HG03039 (cell line): ENCODE results near the gene ZNF451.

Source experiments
- ATAC-seq: cut with Tn5 transposase; IDR thresholded peaks from one replicate; pipeline ENCODE4 v1.9.1; 2021; ENCODE audit warnings: mild to moderate bottlenecking, moderate library complexity; ENCODE audit not compliant: unreplicated experiment

The ZNF451 gene

DNA sequence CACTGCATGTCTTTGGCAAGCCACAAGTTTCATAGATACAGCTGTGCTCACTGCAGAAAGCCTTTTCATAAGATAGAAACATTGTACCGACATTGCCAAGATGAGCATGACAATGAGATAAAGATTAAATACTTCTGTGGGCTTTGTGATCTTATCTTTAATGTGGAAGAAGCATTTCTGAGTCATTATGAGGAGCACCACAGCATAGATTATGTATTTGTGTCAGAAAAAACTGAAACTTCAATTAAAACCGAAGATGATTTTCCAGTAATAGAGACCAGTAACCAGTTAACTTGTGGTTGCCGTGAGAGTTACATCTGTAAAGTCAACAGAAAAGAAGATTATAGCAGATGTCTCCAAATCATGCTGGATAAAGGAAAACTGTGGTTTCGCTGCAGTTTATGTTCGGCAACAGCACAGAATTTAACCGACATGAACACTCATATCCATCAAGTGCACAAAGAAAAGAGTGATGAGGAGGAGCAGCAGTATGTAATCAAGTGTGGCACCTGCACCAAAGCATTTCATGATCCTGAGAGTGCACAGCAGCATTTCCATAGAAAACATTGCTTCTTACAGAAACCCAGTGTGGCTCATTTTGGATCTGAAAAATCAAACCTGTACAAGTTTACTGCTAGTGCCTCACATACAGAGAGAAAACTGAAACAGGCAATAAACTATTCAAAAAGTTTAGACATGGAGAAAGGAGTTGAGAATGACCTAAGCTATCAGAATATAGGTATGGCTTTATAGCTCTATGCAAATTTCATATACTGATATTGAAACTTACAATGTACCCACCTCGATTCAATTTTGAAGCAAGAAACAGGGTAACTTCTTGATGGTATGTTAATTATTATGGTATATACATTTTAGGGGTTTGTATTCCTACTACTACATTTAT lies 58.2 kb downstream of the ZNF451 start:
- ATAC-seq = no peak

DNA sequence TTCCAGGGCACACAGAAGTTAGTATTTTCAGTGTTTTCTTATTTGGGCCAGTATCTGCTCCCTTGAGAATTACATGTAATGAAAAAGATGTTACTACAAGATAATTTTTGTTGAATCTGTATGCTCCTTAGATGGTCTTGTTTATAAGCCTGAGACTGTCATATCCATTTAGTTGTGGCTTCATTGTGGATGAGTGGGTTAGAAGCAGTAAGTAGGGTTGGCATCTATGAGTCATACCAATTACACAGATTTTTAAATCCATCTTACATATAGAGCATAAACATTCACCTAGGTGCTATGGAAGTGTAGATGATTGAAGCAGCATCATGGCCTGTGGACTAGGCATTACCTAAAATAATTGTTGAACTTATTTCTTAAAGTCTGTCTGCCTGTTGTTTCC lies 68.7 kb downstream of the ZNF451 start:
- no peak for ATAC-seq

DNA sequence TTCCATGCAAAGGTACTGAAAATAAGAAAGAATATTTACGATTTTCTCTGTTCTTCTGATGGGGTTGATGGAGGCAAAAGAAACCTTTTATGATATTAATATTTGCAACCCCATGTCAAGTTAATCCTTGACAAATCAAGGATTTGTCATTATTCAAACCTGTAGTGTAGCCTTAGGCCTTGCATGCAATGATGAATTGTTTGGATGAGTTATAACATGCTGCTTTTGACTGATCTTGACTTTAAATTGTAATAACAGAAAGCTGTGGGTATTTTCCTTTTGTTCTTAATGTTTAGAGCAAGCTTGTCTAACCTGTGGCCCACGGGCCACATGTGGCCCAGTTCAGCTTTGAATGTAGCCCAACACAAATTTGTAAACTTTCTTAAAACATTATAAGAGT lies 69.1 kb downstream of the ZNF451 start:
- no peak for ATAC-seq

GRCh38 chr6:57162028-57162427 lies 72.0 kb downstream of the ZNF451 start:
- ATAC-seq = no peak

- no peak for ATAC-seq
Measured at GRCh38 chr6:57162516-57162915, 72.5 kb downstream of the ZNF451 start.

- ATAC-seq = no peak
Measured at GRCh38 chr6:57163956-57164355, 74.0 kb downstream of the ZNF451 start.

DNA sequence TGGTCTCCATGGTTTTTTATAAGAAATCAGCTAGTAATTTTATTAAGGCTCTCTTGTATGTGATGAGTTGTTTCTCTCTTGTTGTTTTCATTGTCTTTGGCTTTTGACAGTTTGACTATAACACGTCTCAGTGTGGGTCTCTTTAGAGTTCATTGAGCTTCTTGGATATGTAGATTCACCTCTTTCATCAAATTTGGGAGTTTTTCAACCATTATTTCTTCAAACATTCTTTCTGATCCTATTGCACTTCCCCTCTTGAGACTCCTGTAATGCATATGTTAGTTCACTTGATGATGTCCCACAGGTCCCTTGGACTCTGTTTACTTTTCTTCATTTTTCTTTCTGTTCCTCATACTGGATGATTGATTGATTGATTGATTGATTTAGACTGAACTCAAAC lies 75.1 kb downstream of the ZNF451 start:
- no peak for ATAC-seq

GRCh38 chr6:57172136-57173055 lies 82.4 kb downstream of the ZNF451 start, which contains the start of gene BAG2:
Gene BAG2, plus strand, starts transcription at chr6:57172326. Its CDS starts 372 bp downstream, at chr6:57172698.
- peak; percentile 88 for ATAC-seq

DNA sequence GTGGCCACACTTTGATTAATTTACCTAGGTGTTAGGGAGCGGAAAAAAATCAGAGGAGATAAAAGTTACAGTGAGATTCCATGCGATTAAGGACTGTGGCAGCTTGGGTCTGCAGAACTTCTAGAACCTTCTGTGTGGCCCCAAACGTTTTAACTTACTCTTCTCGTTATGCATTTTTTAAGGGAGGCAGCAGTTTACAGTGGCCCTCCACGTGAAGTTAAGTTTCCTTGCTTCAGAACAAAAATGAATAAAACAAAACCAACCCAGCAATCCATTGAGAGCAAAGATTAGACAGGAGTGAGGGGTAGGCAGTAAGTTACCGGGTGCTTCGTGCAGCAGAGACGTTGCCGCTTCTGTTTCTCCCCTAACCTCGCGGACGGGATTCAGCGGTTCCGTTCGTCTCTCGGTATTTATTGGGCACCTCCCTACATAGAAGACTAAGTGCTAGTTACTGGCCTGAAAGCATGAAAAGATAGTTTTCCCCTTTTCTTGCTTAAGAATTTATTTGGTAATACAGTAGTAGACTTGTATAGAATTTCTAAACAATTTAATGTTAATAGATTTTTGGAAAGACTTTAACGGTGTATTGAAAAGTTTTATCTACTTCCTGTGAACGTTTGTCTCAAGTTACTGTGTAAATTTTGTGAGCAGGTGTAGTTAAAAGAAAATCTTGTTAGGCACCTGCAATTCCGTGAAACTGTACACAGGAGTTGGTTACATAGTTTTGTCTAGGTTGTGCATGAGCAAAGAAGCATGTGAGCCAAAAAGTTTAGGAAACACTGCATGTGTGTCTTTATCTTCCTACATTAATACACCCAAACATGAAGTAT lies 83.3 kb downstream of the ZNF451 start:
- no peak for ATAC-seq

- no peak for ATAC-seq
Measured at GRCh38 chr6:57173886-57174510, 84.0 kb downstream of the ZNF451 start.

DNA sequence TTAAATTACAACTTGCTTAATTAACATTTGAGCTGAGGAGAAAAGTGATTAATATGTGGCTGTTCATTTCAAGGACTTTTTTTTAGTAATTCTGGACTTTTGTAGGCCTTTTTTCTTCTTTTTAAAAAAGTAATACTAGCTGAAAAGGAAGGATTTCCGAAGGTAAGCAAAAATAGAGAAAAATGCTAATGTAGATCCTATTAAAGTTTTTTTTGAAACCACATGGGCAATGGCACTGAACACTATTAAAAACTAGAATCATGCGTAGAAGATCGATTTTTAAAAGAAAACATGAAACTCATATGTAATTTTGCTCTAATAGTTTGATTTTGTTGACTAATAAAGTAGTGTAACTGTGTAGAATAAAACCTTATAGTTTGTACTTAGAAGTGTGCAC lies 84.5 kb downstream of the ZNF451 start:
- no peak for ATAC-seq

DNA sequence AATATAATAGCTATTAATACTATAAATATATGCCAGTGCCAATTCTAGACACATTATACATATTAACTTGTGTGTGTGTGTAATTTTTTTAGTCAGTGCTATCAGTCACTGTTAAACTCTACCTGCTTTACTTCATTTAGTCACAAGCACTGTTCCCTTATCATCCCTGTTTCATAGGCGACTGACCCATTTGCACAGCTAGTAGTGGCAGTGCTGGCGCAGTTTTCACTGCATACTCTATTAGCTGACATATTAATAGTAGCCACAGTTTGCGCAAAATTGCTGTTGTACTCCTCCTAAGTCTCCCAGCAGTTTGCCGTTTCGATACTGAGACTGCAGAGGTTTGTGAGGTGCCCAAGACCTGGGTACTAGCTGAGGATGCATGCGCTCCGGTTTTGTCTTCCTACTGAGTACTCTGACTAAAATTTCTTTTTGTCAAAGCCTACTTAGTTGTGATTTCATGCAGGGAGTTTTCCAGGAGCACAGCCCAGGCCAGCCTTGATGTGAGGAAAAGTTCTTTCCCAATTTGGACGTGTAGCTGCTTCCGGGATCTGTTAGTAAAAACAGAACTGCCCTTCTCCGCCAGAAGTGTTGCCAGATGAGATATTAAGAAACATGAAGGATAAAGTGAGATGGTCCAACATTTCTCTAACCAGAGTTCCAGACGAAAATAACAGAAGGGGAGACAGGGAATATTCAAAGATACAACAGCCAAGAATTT lies 87.7 kb downstream of the ZNF451 start:
- no peak for ATAC-seq

DNA sequence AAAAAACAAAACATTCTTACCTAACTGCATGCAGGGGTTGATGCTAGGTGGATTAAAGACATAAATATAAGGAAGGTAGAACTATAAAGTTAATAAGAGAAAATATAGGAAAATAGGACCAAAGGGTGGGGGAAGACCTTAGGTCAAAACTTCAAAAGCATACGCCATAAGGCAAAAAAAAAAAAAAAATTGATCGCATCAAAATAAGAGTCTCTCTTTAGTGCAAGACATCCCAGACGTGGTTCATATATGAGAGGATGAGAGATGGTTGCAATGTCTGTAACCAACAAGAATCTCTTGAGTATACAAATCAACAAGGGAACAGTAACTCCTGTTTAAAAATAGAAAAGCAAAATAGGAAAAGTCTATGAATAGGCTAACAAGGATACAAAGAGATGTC lies 90.6 kb downstream of the ZNF451 start:
- no peak for ATAC-seq

DNA sequence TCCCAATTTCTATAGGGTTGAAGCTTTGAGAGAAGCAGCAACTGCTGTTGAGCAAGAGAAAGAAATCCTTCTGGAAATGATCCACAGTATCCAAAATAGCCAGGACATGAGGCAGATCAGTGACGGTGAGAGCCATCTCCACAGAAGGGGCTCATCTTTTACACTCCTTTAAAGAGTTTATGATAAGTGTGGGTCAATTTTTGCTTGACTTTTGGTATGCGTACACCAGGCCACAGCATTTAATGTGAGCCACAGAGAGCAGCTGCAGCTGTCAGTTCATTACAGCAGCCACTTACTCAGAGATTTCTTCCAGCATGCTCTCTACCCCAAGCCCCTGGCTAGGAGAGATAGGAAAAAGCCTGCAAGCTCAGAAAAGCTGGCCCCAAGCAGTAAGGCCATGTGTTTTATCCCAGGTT lies 92.0 kb downstream of the ZNF451 start:
- ATAC-seq = no peak

DNA sequence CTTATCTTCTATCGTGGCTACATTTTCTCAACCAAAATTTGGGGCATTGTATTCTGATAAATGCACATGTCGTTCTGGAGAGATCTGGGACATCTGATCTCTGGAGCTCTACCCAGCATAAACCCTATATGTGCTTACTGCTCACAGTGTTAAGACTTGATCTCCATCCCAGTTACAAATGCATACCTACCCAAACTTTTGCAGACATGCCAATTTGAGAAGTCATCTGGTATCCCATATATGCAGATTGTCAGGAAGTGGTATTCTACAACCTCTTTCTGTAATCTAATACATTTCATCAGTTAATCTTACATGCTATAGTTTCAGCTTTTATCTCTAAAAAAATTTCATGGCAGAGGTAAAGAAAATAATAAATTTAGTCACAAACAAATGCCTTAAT lies 93.3 kb downstream of the ZNF451 start:
- no peak for ATAC-seq

DNA sequence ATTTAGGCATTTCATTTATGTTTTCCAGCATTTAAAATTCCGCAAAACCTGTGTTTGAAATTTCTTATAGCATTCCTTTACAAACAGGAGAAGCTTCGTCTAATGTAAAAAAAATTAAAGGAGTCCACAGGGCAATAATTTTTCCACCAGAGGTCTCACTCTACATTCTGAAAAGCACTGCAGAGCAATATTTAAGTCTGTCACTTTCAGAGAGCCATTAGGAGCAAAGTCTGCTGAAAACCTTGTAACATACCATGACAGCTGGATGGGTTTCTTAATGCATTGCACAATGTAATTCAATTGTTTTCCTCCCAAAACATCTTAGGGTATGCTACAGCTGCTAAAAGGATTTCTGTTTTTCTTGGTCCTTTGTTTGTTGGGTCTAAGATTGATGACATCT lies 100.2 kb downstream of the ZNF451 start:
- ATAC-seq = no peak

DNA sequence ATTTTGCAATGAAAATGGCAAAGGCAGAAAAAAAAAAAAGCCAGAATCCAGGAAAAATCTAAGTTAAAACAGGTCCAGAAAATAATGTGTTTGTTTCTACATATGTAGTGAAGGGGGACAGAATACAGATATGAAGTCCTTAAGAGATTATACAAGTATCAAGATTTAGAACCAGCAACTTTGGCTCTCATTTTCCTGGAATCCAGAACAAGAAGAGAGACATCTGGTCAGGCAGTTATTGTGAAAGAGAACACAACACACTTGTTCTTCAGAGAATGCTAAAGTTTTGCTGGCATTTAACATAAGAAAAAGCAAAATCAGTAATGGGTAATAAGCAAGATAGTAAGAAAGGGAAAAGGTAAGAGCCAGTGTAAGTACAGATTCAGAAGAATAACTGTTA lies 103.2 kb downstream of the ZNF451 start:
- ATAC-seq = no peak

GRCh38 chr6:57195457-57195856 lies 105.5 kb downstream of the ZNF451 start:
- ATAC-seq = no peak

DNA sequence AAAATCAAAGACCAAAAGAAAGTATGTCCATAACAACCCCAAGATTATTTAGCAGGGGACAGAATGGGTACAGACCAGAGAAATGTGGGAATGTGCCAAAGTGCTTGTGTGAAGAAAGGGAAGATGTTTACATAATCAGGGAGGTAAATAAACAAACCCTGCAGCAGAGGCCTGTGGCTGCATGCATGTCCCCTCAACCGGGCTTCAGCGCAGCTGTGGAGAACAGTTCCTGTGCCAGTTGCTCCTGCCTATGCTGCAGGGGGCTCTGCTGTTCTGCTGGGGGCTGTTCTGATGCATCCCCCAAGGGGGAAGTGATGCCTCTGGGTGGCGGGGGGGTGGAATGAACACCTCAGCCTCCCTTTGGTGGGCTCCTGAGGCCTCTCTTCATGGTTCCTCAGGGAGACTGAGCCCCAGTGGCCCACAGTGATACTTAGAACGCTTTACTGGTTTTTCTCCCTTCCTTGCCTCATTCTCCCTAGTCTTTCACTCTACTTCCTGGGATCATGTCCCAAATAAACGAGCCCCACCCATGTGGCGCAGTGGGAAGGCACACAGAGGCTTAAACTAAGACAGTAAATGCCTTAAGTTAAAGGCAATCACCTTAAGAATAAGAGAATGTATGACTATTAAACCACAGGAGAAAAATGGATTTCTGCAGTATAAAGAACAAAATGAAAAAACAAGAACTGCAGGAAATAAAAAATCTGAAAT lies 109.1 kb downstream of the ZNF451 start:
- ATAC-seq = no peak
